Left ventricle myocardium inferior (tissue), 1 donor: ENCODE data around the gene EED. TPM values are rescaled to one million over a fixed set of nuclear protein-coding genes. Genes with fewer than 3 reads are reported as not detected.

Experiments
- DNase-seq: peaks from one replicate; pipeline ENCODE4 v3.0.0-alpha.2; 2020
- H3K27ac ChIP-seq: fragments of 200-600 bp; replicated peaks from 2 replicates; pipeline ENCODE4 v1.8.0; 2021
- H3K27me3 ChIP-seq: fragments of 200-600 bp; 2 replicates; pipeline ENCODE4 v1.8.0; 2021; ENCODE audit warnings: low read depth
- H3K36me3 ChIP-seq: fragments of 200-600 bp; 2 replicates; pipeline ENCODE4 v1.8.0; 2021
- H3K4me1 ChIP-seq: fragments of 200-600 bp; 2 replicates; pipeline ENCODE4 v1.8.0; 2021
- H3K4me3 ChIP-seq: fragments of 200-600 bp; 2 replicates; pipeline ENCODE4 v1.8.0; 2021; ENCODE audit warnings: mild to moderate bottlenecking, moderate library complexity
- H3K9me3 ChIP-seq: fragments of 200-600 bp; replicated peaks from 2 replicates; pipeline ENCODE4 v1.8.0; 2021
- CTCF ChIP-seq: fragments of 200-600 bp; IDR thresholded peaks from 2 replicates; pipeline ENCODE4 v1.8.0; 2021; ENCODE audit warnings: antibody characterized with exemption, mild to moderate bottlenecking, borderline replicate concordance
- intact Hi-C: fragments of 100-400 bp; cut with micrococcal nuclease; formaldehyde crosslinking; loops from one replicate; pipeline ENCODE4 v1.11.0; 2022
- total RNA-seq: library from RNA; stranded (reverse); fragmentation: NEBNext Ultra II Directional; extraction: Animal tissue kit (Norgen Biotek cat#: 25700); gene quantifications from one replicate; pipeline ENCODE4 v1.2.1, GENCODE V29; 2021
- donor health status: DM: no; HTN: yes; CAD: no; lungs with severe emphysema.

The EED gene
- total RNA-seq, 1 donor from 2014 or later: 13.1 TPM

GRCh38 chr11:86205421-86206336 lies 38.9 kb upstream of the EED start:
- no peak for DNase-seq
- peaks cover 16% of the 10 kb centered on the region for H3K4me1 ChIP-seq
- H3K4me3 ChIP-seq: no peak overlapping the region
- no peak for TF ChIP-seq CTCF
- intact Hi-C loops: no loop called here
- no peaks in the 10 kb centered on the region for H3K36me3 ChIP-seq
- H3K9me3 ChIP-seq: no peaks in the 10 kb centered on the region
- no peak overlapping the region for H3K27ac ChIP-seq
- H3K27me3 ChIP-seq: no peaks in the 10 kb centered on the region

GRCh38 chr11:86206337-86206695 lies 38.2 kb upstream of the EED start:
- peaks cover 16% of the 10 kb centered on the region for H3K4me1 ChIP-seq
- no peak for TF ChIP-seq CTCF
- H3K36me3 ChIP-seq: no peaks in the 10 kb centered on the region
- H3K27ac ChIP-seq: no peak overlapping the region
- no peak for DNase-seq
- no peaks in the 10 kb centered on the region for H3K9me3 ChIP-seq
- intact Hi-C loops: no loop called here
- no peak overlapping the region for H3K4me3 ChIP-seq
- H3K27me3 ChIP-seq: no peaks in the 10 kb centered on the region

- TF ChIP-seq CTCF: no peak
- Histone ChIP-seq H3K27ac (no peak overlapping the region), H3K9me3 (no peaks in the 10 kb centered on the region), H3K36me3 (no peaks in the 10 kb centered on the region), H3K27me3 (no peaks in the 10 kb centered on the region), H3K4me3 (no peak overlapping the region), H3K4me1 (peaks cover 5% of the 10 kb centered on the region)
- no peak for DNase-seq
- intact Hi-C loops: no loop called here
These were observed 37.1 kb upstream of the EED start for GRCh38 chr11:86207413-86207812.

- H3K9me3 ChIP-seq: no peaks in the 10 kb centered on the region
- intact Hi-C loops: no loop called here
- H3K27ac ChIP-seq: no peak overlapping the region
- DNase-seq: no peak
- H3K36me3 ChIP-seq: no peaks in the 10 kb centered on the region
- no peak for TF ChIP-seq CTCF
- H3K4me3 ChIP-seq: no peak overlapping the region
- H3K4me1 ChIP-seq: no peaks in the 10 kb centered on the region
- no peaks in the 10 kb centered on the region for H3K27me3 ChIP-seq
These were observed 36.0 kb upstream of the EED start for GRCh38 chr11:86208572-86208971.

- no peaks in the 10 kb centered on the region for H3K9me3 ChIP-seq
- intact Hi-C loops: loop anchor here (10.0 kb wide), 1 partner anchor 345 kb away; no protein-coding TSS in a partner anchor
- TF ChIP-seq CTCF: no peak
These were observed 34.5 kb upstream of the EED start for GRCh38 chr11:86209806-86210657.

More at GRCh38 chr11:86209806-86210657, 34.5 kb upstream of the EED start:
- no peak overlapping the region for H3K27ac ChIP-seq
- no peaks in the 10 kb centered on the region for H3K27me3 ChIP-seq
- no peak for DNase-seq
- no peak overlapping the region for H3K4me3 ChIP-seq
- H3K36me3 ChIP-seq: no peaks in the 10 kb centered on the region
- H3K4me1 ChIP-seq: no peaks in the 10 kb centered on the region
